HUES6 (cell line): ENCODE data around the gene STMN1.

ENCODE experiments used
- H3K27ac ChIP-seq: 2 replicates; pipeline ENCODE4 v1.7.0; 2013; ENCODE audit warnings: low read depth, mild to moderate bottlenecking, low read length, inconsistent platforms
- H3K27me3 ChIP-seq: 2 replicates; pipeline ENCODE4 v1.6.1; 2013; ENCODE audit warnings: low read length; ENCODE audit not compliant: control insufficient read depth, insufficient read depth
- H3K36me3 ChIP-seq: 2 replicates; pipeline ENCODE4 v1.6.1; 2013; ENCODE audit warnings: low read length; ENCODE audit not compliant: control insufficient read depth, insufficient read depth
- H3K4me1 ChIP-seq: 2 replicates; pipeline ENCODE4 v1.6.1; 2013; ENCODE audit warnings: low read length; ENCODE audit not compliant: control insufficient read depth, insufficient read depth
- H3K4me3 ChIP-seq: 2 replicates; pipeline ENCODE4 v1.5.1; 2013; ENCODE audit warnings: low read depth, low read length
- H3K9ac ChIP-seq: one replicate; pipeline ENCODE4 v1.6.1; 2013; ENCODE audit warnings: mild to moderate bottlenecking, low read length
- H3K9me3 ChIP-seq: 2 replicates; pipeline ENCODE4 v1.6.1; 2013; ENCODE audit warnings: low read depth, low read length; ENCODE audit not compliant: control insufficient read depth, insufficient read depth

The STMN1 gene

DNA sequence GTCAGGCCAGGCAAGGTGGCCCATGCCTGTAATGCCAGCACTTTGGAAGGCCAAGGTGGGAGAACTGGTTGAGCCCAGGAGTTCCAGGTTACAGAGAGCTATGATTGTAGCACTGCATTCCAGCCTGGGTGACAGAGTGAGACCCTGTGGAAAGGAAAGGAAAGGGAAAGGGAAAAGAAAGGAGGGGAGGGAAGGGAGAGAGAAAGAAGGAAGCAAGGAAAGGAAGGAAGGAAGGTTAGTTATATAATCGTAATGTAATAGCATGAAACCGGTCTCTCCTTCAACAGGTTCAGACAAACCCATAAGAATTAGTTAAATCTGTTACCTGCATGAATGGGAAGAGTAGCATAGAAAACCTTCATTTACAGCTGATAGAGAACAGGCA, 29.5 kb downstream of the STMN1 start:
- Histone ChIP-seq H3K9ac (no peak overlapping the region), H3K27ac (no peak overlapping the region), H3K36me3 (no peaks in the 10 kb centered on the region), H3K9me3 (no peaks in the 10 kb centered on the region), H3K27me3 (peaks cover 17% of the 10 kb centered on the region), H3K4me1 (peaks cover 17% of the 10 kb centered on the region), H3K4me3 (peak overlapping the region; percentile 59; the same call in 1 of the 2 replicates)

- H3K4me1 ChIP-seq: peaks cover 23% of the 10 kb centered on the region
- peaks cover 17% of the 10 kb centered on the region for H3K27me3 ChIP-seq
- no peaks in the 10 kb centered on the region for H3K36me3 ChIP-seq
- no peaks in the 10 kb centered on the region for H3K9me3 ChIP-seq
- H3K4me3 ChIP-seq: peak overlapping the region; percentile 59
- H3K9ac ChIP-seq: peak overlapping the region; percentile 68
- H3K27ac ChIP-seq: peak overlapping the region; percentile 75; the same call in 1 of the 2 replicates
Measured at GRCh38 chr1:25875856-25876692, 30.1 kb downstream of the STMN1 start.

DNA sequence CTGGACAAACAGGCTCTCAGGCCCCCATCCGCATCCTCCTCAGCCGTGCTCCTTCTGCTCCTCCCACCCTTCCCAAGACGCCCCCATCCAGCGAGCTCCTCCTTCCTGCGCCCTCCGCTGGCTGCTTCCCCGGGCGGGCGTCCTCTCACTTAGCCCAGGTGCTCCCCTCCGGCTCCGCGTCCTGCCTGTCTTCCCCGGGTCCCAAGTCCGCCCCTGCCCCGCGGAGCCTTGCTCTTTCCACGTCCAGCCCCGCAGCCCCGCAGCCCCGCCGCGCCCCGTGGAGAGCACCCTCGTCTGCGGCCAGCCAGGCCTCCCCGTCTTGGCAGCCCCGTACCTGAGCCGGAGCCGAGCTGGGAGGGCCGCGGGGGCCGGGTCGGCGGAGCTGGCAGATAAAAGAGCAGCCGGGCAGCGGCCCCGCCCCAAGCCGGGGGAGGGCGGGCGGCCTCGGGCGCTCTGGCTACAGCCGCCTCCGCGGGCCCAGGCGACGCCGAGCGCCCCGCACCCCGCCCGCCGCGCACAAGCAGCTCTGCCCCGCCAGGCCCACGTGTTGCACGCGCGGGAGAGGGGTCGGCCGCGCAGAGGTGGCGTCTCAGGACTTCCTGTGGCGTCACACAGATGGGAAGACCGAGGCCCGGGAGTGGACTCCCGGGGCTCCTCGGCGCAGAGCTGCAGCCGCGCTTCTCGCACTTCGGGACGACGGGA, 30.9 kb downstream of the STMN1 start, which contains the start of gene PAQR7:
Gene PAQR7 (minus strand): TSS at position 555 of the 702 bp plus-strand sequence. CDS start 11,869 bp downstream, outside the sequence.
- Histone ChIP-seq H3K27ac (peak within 1 kb of the TSS; percentile 75; the same call in 1 of the 2 replicates), H3K4me1 (peaks cover 25% of the 10 kb centered on the region), H3K27me3 (peaks cover 13% of the 10 kb centered on the region), H3K9ac (peak within 1 kb of the TSS; percentile 68), H3K4me3 (peak within 1 kb of the TSS; percentile 59), H3K9me3 (no peaks in the 10 kb centered on the region), H3K36me3 (no peaks in the 10 kb centered on the region)

- Histone ChIP-seq H3K4me1 (peaks cover 28% of the 10 kb centered on the region), H3K9me3 (no peaks in the 10 kb centered on the region), H3K4me3 (peak overlapping the region; percentile 59), H3K36me3 (no peaks in the 10 kb centered on the region), H3K27me3 (peaks cover 13% of the 10 kb centered on the region), H3K27ac (no peak overlapping the region), H3K9ac (peak overlapping the region; percentile 68)
Measured at GRCh38 chr1:25874635-25875153, 31.5 kb downstream of the STMN1 start.

- no peak overlapping the region for H3K4me3 ChIP-seq
- no peak overlapping the region for H3K9ac ChIP-seq
- H3K27me3 ChIP-seq: peaks cover 13% of the 10 kb centered on the region
- H3K36me3 ChIP-seq: no peaks in the 10 kb centered on the region
- no peak overlapping the region for H3K27ac ChIP-seq
- H3K9me3 ChIP-seq: no peaks in the 10 kb centered on the region
- peaks cover 28% of the 10 kb centered on the region for H3K4me1 ChIP-seq
Measured at GRCh38 chr1:25874209-25874608, 32.0 kb downstream of the STMN1 start.

GRCh38 chr1:25873120-25873519, 33.1 kb downstream of the STMN1 start:
- Histone ChIP-seq H3K9me3 (no peaks in the 10 kb centered on the region), H3K4me1 (peaks cover 28% of the 10 kb centered on the region), H3K27me3 (peaks cover 13% of the 10 kb centered on the region), H3K4me3 (no peak overlapping the region), H3K9ac (no peak overlapping the region), H3K36me3 (no peaks in the 10 kb centered on the region), H3K27ac (no peak overlapping the region)

- Histone ChIP-seq H3K27ac (no peak overlapping the region), H3K9me3 (no peaks in the 10 kb centered on the region), H3K27me3 (peaks cover 13% of the 10 kb centered on the region), H3K4me1 (peaks cover 32% of the 10 kb centered on the region), H3K9ac (no peak overlapping the region), H3K4me3 (no peak overlapping the region), H3K36me3 (no peaks in the 10 kb centered on the region)
Measured at GRCh38 chr1:25872713-25873112, 33.5 kb downstream of the STMN1 start.

GRCh38 chr1:25871704-25872494, 34.3 kb downstream of the STMN1 start:
- H3K36me3 ChIP-seq: no peaks in the 10 kb centered on the region
- H3K4me1 ChIP-seq: peaks cover 38% of the 10 kb centered on the region
- no peak overlapping the region for H3K27ac ChIP-seq
- H3K9ac ChIP-seq: no peak overlapping the region
- H3K9me3 ChIP-seq: no peaks in the 10 kb centered on the region
- H3K4me3 ChIP-seq: no peak overlapping the region
- H3K27me3 ChIP-seq: peaks cover 7% of the 10 kb centered on the region

GRCh38 chr1:25871086-25871703, 35.0 kb downstream of the STMN1 start:
- H3K4me1 ChIP-seq: peaks cover 32% of the 10 kb centered on the region
- H3K9ac ChIP-seq: no peak overlapping the region
- no peak overlapping the region for H3K27ac ChIP-seq

DNA sequence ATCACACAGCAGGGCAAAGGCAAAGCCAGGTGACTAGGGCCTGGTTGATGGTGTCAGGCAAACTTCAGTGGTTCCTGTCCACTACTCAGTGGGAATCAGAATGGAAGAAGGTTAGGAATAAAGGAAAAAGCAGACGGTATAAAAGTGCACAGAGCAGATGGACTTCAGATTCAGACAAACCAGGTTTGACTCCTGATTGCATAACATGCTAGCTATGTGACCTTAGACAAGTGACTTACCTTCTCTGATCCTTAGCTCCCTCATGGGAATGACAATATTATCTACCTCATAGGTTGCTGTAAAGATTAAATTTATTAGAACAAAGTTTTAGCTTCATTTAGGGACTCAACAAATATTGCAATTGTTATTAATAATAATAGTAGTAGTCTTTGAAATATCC, 35.6 kb downstream of the STMN1 start:
- H3K27ac ChIP-seq: no peak overlapping the region
- peaks cover 29% of the 10 kb centered on the region for H3K4me1 ChIP-seq

More at GRCh38 chr1:25871086-25871703, 35.0 kb downstream of the STMN1 start:
- no peaks in the 10 kb centered on the region for H3K36me3 ChIP-seq
- H3K4me3 ChIP-seq: no peak overlapping the region
- H3K9me3 ChIP-seq: no peaks in the 10 kb centered on the region
- H3K27me3 ChIP-seq: no peaks in the 10 kb centered on the region

More for the DNA sequence above, 35.6 kb downstream of the STMN1 start:
- H3K9me3 ChIP-seq: no peaks in the 10 kb centered on the region
- no peaks in the 10 kb centered on the region for H3K36me3 ChIP-seq
- H3K27me3 ChIP-seq: no peaks in the 10 kb centered on the region
- H3K9ac ChIP-seq: no peak overlapping the region
- H3K4me3 ChIP-seq: no peak overlapping the region
